Fibroblast of skin of left biceps (primary cell): ENCODE measurements around the gene LTA4H.

Experiments used
- DNase-seq, 2 experiments: peaks; one replicate each; pipeline ENCODE4 v3.0.0-alpha.2; 2013; ENCODE audit warnings: low read depth in 2 of 2

The LTA4H gene

GRCh38 chr12:96034621-96035282 lies 635 bp downstream of the LTA4H start:
- no peak for DNase-seq

- no peak for DNase-seq
Observed at GRCh38 chr12:96033549-96034389, 1.6 kb downstream of the LTA4H start.

- no peak for DNase-seq
Observed at GRCh38 chr12:96029826-96030225, 5.6 kb downstream of the LTA4H start.

- no peak for DNase-seq
Observed at GRCh38 chr12:96028538-96028937, 6.8 kb downstream of the LTA4H start.

- no peak for DNase-seq
Observed at GRCh38 chr12:96026331-96026730, 9.1 kb downstream of the LTA4H start.

- DNase-seq, result no peak
Observed at GRCh38 chr12:96025518-96025917, 9.9 kb downstream of the LTA4H start.

GRCh38 chr12:96020314-96021003 lies 14.9 kb downstream of the LTA4H start:
- DNase-seq, result no peak

- DNase-seq, result no peak
Observed at GRCh38 chr12:96015672-96016071, 19.7 kb downstream of the LTA4H start.

GRCh38 chr12:96014943-96015599 lies 20.3 kb downstream of the LTA4H start:
- DNase-seq, result no peak

- no peak for DNase-seq
Observed at GRCh38 chr12:96007729-96008128, 27.7 kb downstream of the LTA4H start.

GRCh38 chr12:96006727-96007126 lies 28.7 kb downstream of the LTA4H start:
- DNase-seq, result no peak

GRCh38 chr12:96000858-96001257 lies 34.5 kb downstream of the LTA4H start:
- DNase-seq, result no peak

GRCh38 chr12:95999484-95999883 lies 35.9 kb downstream of the LTA4H start:
- no peak for DNase-seq

GRCh38 chr12:95998611-95999286 lies 36.6 kb downstream of the LTA4H start:
- peak in 1 of 2 experiments; percentile 8 for DNase-seq

GRCh38 chr12:95997911-95998510 lies 37.4 kb downstream of the LTA4H start:
- no peak for DNase-seq

GRCh38 chr12:95997276-95997675 lies 38.1 kb downstream of the LTA4H start:
- no peak for DNase-seq

GRCh38 chr12:95996034-95996658 lies 39.2 kb downstream of the LTA4H start, which contains the start of gene HAL:
HAL (minus strand) TSS chr12:95996344; CDS start chr12:95995910, 434 bp downstream.
- no peak for DNase-seq

- DNase-seq, result no peak
Observed at GRCh38 chr12:95995238-95996031, 40.0 kb downstream of the LTA4H start.

- no peak for DNase-seq
Observed at GRCh38 chr12:95994476-95994875, 40.9 kb downstream of the LTA4H start.

- DNase-seq, result no peak
Observed at GRCh38 chr12:95993907-95994306, 41.5 kb downstream of the LTA4H start.
